HG03565 (cell line): ENCODE results near the gene BAHCC1.

Source experiments
- ATAC-seq: cut with Tn5 transposase; IDR thresholded peaks from one replicate; pipeline ENCODE4 v1.9.1; 2021; ENCODE audit warnings: mild to moderate bottlenecking, moderate library complexity; ENCODE audit not compliant: unreplicated experiment

BAHCC1 gene

DNA sequence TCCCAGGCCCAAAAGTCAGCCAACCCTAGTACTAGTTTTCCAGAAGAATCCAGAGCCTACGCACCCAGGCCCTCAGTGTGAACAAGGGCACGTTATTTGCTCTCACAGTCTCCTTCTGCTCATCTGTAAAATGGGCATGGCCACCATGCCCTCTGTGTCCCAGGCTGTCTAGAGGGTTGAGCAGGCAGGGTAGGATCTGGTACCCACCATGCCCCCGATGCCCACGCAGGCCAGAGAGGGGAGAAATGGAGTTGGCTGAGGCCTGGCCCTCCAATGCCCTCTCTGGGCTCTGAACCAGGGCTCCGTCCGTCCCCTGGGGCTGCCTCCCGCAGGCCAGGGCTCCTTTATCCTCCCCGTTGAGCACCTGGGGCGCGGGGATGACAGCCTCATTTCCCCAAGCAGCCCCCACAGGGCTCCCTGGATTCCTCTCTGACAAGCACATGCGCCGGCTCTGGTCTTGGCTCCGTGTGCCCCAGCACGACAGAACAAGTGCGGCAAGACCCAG, 9.1 kb upstream of the BAHCC1 start:
- ATAC-seq, result no peak

DNA sequence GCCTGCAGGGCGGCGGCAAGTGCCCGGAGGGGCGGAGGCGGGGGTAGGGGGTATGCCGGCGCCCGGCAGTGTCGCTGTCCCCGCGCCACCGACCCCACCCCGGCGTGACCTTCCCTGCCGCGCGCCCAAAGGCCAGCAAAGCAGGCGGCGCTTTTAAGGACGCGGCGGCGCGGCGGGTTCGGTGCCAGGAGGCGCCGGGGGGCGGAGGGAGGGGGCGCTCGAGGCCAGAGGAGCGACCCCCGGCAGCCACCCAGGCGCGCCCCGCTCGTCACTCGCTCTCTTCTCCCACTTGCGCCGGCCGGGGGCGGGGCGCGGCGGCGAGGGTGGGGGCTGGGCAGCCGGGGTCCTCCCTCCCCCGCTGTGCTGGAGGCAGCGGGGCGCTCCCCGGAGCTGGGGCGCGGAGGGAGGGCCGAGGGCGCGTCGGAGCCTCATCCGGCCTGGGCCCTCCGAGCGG, 8.6 kb upstream of the BAHCC1 start:
- ATAC-seq, result no peak

DNA sequence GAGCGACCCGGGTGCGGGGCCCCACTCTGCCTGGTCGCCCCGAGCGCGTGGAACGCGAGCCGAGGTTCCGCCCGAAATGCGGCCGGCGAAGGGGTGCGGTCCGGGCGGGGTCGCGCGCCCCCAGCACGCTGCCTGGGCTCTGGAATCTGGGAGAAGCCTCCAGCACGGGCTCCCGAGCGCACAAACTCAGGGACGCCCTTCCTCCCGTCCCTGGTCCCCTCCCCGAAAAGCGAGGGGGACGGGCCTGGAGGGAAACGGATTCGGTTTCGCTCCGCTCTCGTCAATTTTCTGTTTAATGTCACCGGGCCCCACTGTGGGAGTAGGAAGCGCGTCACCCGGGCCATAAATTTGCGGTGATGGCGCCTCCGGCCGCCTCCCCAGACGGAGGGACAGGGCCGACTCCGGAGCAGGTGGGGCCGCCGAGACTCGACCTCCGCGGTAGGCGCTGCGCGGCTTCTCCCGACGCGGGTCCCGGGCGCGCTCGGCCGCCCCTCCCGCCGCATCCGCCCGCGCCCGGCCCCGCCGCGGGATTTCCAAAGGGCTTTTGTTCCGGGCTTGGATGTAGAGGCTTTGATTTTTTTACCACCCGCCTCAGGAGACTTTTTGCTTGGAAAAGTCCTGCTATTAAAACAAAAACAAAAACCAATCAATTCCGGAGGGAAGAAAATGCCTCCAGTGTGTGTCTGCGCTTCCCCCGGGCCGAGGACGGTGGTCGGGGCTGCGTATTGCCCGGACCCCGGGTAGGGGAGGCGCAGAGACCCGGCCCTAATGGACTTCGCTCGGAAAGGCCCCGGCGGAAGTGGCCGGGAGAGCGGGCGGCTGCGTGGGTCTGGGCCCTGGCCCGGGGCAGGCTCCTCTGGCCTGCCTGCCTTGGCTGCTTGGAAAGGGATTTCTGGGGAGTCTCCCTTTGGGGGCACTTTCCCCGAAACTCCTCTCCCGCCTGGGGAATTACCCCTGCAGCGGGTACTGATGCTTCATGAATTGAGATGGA, 7.9 kb upstream of the BAHCC1 start:
- no peak for ATAC-seq

DNA sequence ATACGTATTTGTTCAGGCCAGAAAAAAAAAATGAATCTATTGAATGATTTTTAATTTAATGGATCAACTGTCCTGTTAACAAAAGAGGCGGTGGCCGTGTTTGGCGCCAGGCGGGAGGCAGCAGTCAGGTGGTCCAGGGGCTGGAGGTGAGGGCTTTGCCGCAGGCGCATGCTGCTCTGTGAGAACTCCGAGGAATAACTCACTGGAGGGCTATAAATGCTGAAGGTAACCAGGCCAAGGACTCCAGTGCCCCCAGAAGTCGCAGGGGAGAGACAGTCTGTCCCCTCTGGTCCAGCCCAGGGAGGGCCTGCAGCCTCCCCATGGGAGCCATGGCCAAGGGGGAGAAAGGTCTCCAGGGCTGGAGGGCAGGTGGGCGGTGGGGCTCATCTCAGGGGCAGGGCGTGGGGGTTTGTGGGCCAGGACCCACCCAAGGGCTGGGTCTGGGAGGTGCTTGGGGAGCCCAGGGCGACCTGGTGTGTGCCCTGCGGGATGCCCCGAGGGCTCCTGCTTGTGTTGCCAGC, 7.1 kb upstream of the BAHCC1 start:
- no peak for ATAC-seq

DNA sequence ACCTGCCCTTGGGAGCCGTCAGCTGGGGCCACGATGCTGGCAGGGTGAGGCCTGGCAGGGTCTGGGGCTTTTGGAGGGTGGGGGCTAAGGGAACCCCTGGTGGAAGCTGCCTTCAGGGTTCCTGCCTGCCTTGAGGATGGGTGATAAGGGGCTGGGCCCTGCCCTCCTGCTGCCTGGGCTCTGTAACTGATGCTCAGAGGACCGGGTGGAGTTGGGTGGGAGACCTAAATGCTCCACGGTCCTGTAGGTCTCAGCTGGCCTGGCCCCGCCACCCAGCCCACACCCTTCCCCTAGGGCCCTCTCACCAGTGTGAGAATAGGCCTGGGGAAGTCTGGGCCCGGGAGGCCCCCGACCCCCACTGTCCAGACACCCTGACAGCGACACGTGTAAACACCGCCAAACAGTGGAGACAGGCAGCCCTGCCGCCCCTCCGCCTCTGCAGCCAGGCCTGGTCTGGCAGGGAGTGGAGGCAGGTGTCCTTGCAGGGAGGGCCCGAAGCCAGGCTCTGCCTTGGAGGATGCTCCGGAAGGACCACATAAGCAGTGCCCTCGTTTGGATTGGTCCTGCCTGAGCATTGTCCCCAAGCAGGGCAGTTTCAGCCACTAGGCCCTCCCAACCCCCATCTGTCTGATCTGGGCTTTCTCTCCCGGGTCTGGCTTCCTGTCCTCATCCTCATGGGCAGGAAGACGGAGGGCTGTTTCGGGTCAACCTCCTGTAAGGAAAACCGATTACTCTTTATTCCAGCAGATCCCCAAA, 6.5 kb upstream of the BAHCC1 start:
- no peak for ATAC-seq

DNA sequence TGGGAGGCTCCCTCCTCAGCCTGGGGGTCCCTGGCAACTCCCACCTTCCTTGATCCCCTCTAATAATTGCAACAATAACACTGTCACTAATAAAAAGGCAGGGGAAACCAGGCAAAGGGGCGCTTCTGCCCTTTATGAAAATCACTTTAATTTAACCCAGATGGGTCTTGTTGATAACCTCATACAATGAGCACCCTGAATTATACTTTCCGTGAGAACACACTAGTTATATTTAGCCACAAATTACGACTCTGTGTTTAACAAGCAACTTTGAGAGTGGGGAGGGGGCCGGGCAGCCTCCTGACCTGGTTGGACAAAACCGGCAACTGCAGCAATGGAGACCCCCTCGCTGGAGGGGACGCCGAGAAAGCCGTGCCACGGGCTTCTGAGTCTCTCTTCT, 5.7 kb upstream of the BAHCC1 start:
- ATAC-seq, result no peak

DNA sequence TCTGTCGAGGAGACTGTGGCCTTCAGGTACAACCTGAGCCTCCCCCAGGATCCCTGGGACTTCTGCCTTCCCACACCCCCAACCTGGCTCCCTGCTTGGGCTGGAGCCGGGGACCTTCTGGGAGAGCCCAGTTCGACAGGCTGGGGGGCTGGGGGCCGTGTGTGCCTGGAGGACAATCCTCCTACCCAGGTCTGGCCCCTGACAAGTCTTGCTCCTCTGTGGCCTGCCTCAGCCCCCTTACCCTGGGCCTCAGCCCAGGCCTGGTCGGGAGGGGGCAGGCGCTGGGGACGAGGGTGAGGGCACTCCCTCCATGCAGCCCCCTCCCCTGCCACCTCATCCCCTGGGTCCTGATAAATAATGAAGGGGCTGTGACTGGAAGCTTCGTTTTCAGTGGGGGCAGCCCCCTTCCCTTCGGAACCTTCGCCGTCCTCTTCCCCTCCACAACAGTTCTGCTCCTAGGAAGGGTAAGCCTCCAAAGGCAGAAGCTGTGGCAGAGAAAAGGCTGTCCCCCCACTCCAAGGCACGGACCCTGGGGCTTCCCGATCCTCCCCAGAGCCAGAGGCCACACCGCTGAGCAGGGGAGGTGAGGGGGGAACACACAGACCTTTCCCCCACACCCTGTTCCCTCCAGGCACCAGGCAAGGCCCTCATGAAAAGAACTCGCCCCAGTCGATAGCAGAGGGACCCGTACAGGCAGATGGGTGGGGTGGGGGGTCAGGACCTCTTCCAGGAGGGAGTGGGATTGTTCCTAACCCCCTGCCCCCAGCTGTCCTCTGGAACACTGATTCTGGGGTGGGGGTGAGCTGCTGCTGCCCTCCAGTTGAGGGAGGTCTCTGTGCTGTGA, 5.0 kb upstream of the BAHCC1 start:
- no peak for ATAC-seq

DNA sequence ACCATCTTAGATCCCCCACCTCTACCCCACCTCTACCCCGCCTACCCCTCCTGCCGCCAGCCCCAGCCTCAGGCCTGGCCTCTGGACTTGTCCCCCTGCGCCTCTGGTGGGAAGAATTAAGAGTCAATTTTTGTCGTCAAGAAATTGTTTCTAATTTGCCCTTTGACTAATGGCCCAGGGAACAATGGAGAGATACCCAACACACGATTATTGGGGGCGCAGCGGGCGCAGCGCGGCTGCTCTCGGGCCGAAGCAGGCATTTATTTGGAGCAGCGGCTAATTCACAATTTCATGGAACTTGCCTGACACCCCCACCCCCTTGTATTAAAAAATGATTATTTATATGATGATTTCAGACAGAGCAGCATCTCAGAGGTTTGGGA, 4.4 kb upstream of the BAHCC1 start:
- no peak for ATAC-seq

DNA sequence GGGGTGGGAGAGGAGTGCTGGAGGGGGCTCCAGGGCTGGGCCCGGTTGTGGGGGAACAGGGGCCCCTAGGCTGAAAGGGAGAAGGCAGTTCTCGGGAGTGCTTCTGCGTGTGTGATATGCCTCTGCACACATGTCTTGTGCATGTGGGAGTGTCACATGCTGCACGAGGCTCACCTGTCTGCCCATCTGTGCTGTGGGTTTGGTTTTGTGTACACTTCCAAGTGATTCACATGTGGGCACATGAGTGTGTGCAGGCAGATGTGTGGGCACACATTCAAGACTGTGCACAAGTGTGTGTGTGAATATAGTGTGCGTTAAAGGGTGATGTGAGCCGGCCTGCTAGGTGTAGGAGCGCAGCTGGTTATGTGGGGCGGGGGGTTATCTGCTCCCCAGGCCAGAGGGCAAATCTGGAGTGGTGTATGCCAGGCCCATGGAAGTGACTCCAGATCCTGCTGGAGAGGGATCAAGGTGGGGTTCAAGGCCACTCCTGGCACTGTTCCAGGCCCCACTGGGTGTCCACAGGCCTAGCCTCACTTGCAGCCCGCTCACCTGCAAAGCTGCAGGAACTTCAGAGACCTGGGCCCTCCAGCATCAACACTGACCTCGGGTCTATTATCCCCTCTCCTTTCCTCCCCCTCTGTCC, 3.8 kb upstream of the BAHCC1 start:
- ATAC-seq, result no peak

DNA sequence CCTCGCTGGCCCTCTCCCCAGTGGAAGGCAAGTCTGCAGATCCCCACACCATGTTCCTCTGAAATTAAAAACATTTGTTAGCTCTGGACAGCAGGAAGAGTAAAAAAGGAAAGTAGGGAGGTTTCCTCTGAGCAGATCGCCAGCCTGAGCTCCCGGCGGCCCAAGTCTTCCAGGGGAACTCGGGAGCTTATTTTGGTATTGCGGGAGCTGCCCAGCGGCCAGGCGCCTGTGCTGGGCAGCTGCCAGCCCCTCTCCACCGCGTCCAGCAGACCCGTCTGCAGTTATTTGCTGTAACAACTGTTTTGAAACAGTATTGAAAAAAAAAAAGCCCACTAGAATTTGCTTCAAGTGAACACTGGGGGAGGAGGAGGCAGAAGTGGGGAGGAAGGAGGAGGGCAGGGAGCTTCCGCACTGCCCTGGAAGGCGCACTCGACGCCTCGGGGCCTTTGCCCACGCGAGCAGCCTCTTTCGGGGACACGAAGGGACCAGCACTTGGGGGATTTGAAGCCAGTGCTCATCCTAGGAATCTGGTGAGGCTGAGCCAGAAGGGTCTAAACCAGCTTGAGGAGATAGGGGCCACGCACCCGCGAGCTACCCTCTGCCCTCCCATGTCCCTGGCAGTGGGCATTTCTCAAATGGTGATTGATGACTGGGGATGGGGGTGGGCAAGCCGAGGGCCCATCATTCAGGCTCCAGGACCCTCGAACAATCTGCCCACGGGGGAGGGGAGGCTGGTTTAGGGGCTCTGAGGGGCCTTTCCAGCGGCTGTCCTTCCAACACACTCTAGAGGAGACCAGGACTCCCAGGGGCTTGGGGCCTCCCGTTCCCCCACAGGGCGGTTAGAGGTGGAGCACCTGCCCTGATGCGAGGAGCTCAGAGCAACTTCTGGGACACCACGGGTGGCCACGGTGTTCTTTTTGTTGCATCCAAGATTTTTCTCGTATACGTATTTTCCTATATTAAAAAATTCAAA, 3.0 kb upstream of the BAHCC1 start:
- no peak for ATAC-seq

DNA sequence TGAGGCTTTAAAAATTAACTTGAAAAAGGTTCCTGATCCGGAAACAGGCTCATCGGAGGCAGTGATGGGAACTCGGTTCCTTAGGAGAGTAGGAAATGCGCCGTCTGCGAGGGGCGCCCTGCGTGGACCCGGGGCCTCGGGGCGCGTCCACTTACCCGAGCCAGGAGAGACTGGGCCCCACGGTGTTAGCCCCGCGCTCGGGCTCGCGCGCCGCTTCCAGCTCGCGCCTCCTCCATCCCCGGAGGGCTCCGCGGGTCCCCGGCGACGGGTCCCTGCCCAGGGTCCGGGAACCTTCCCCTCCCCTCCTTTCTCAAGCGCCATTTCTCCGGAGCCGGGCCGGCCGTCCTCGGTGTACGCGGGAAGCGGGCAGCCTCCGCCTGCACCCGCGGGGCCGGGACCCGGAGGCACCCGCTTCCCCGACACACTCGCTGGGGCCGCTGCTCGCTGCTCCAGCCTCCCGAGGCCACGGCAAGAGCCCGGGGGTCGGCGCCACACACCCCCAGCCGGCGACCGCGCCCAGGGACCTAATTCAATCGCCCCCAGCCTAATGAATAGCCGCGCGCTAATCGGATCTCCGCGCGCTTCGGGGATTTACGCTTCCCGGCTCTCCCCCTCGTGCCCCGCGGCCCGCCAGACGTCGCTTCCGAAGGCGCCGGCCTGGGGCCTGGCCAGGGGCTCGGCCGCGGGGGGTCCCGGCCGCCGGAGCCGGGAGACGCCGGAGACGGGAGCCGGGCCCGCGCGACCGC, 2.2 kb upstream of the BAHCC1 start:
- ATAC-seq, result no peak

DNA sequence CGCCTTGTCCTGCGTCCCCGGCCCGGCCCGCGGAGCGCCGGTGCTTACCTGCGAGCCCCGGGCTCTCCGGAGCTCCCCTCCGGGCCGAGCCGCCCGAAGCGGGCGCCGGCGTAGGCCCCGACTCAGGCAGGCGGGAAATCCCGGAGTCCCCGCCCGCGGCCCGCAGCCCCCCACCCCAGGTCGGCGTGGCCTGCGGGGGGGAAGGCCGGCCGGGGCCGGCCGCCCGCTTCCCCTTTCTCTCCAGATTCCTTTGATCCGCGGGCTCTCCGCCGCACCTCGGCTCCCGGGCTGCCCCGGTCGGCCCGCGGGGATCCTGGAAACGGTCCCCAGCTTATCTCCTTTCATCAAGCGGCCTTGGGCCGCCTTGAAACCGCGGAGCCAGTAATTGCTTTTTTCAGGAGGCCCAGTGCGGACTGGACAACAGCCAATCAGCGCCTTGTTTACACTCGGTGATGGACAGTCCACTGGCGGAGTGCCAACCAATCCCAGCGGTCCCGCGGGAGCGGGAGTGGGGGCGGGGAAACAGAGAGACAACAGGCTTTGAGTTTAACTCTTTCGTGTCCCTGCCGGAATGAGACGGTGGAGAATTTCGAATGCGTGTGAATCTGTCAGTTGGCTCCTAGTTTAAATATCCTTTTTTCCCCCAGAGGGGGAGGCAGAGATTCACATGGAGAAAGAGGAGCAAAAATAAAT, 1.4 kb upstream of the BAHCC1 start:
- ATAC-seq, result no peak

DNA sequence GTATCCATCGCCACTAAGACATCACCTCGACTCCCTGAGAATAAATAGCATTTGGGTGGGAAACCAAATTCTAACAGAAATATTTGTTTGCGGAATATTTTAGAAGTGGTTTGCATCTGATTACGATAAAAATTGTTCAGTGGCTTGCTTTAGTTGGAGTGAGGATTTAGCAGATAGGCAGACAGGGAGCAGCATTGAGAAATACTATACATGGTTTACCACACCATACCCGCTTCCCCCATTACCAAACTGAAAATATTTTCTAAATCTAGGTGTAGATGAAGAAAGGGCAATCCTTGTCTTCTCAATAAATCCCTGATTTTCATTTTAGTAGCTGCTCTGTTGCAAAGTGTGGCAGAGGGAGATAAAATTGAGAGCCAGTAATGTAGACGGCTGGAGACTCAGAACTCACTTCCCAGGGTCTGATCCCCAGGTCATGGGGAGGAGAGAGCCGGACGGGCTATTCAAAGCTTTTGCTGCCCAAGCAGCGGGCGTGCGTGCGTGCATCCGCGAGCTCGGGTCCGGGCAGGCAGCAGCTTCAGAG, 808 bp upstream of the BAHCC1 start:
- ATAC-seq, result no peak

DNA sequence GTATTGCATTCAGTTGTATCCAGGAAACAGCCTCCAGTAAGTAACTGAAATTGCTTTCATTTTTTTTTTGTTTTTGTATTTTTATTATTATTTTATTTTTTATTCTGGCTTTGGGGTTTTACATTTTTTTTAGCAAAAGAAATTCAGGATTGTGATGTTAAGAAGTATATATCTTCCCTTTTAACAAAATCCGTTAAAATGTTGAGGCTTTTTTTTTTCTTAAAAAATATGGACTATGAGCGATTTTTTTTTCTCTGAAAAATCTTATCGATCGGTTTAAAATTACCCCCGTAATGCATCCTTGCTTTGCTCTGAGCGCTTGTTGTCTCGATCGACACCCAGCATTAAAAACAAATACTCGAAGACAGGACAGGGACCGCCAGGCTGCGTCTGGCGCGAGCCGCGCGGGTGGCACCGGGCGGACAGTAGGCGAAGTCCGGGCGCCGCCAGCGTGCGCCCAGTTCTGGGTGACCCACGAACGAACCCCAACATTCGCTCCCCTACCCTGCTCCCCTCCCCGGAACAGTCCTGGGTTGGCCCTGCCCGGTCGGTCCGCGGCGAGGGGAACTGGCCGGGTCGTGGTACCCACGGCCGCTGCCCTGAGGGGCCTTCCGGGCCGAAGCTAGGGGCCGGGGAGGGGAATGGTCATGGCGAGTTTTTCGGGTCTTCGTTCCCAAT, 482 bp downstream of the BAHCC1 start:
- no peak for ATAC-seq

DNA sequence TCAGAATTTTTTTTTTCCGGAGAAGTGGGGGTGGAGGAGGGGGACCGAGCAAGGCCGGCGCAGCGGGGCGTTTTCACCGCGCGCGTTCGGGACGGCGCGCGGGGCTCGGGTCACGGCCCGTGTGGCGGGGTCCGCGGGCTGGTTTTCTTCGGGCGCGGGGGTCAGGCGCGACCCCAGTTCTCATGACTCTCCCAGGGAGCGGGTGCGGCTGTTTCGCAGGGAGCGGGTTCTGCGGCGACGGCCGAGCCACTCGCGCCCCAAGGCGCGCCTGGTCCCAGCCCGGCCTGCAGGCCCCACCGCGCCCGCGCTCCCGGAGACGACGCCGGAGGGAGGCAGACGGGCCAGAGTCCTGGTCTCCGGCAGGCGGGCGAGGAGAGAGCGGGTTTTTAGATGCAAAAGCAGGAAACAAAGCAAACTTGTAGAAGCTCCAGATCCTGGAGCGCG, 1.0 kb downstream of the BAHCC1 start:
- ATAC-seq, result no peak

DNA sequence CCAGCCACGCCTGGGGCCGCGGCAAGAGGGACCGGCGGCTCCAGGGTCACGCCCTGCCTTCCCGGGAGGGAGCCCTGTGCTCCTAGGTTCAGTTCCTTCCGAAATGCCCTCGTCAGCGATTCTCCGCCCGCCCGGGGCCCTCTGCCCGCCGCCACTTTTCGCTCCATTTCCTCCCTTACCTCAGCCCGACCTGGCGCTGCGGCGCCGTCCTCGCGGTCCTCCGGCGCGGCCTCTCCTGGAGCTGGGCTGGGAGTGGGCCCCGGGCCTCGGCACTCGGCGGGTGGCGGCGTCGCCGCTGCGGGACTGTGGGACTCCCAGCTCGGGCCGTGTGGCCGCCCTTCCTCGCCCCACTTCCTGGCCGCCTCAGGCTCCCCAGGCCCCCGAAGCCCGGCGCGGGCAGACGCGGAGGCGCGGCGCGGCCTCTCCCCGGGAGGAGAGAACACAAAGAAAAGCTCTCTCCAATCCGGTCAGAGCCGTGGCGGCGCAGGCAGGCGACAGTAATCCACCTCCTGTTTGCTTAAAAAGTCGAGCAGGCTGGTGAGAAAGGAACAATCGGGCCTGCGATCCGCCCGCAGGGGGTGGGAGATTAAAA, 1.6 kb downstream of the BAHCC1 start:
- ATAC-seq, result no peak
